HG02763 (cell line): ENCODE data around the gene EFCAB9.
"Not testable (repeated sequence)": the region's sequence is repeated elsewhere in the genome, so short reads cannot be mapped to it uniquely, and the experiment has no call there.

ENCODE experiments used
- ATAC-seq: cut with Tn5 transposase; IDR thresholded peaks from one replicate; pipeline ENCODE4 v1.9.1; 2021; ENCODE audit warnings: mild to moderate bottlenecking, moderate library complexity; ENCODE audit not compliant: unreplicated experiment

EFCAB9 gene

GRCh38 chr5:172187118-172188032, 6.6 kb upstream of the EFCAB9 start:
- ATAC-seq = peak; percentile 20

GRCh38 chr5:172188033-172188892, 5.7 kb upstream of the EFCAB9 start, which contains the start of gene STK10:
Gene STK10, minus strand, starts transcription at chr5:172188224. Its CDS starts 182 bp downstream, at chr5:172188042.
- peak; percentile 75 for ATAC-seq

- ATAC-seq = no peak
Measured at GRCh38 chr5:172188893-172189692, 4.9 kb upstream of the EFCAB9 start.

- ATAC-seq = no peak
Measured at GRCh38 chr5:172189693-172190296, 4.2 kb upstream of the EFCAB9 start.

- ATAC-seq = no peak
Measured at GRCh38 chr5:172194985-172195774, 1.2 kb downstream of the EFCAB9 start.

GRCh38 chr5:172197775-172198174, 3.8 kb downstream of the EFCAB9 start:
- ATAC-seq = not testable (repeated sequence)

GRCh38 chr5:172199446-172199845, 5.5 kb downstream of the EFCAB9 start:
- ATAC-seq = no peak

GRCh38 chr5:172200476-172200875, 6.5 kb downstream of the EFCAB9 start:
- no peak for ATAC-seq

GRCh38 chr5:172205984-172206383, 12.0 kb downstream of the EFCAB9 start:
- not testable (repeated sequence) for ATAC-seq

GRCh38 chr5:172207511-172207910, 13.5 kb downstream of the EFCAB9 start:
- ATAC-seq = no peak

GRCh38 chr5:172209714-172210113, 15.7 kb downstream of the EFCAB9 start:
- ATAC-seq = no peak

- ATAC-seq = no peak
Measured at GRCh38 chr5:172211676-172212075, 17.7 kb downstream of the EFCAB9 start.

- ATAC-seq = no peak
Measured at GRCh38 chr5:172213126-172213525, 19.2 kb downstream of the EFCAB9 start.

- ATAC-seq = no peak
Measured at GRCh38 chr5:172216345-172216744, 22.4 kb downstream of the EFCAB9 start.

GRCh38 chr5:172219296-172219695, 25.3 kb downstream of the EFCAB9 start:
- ATAC-seq = no peak

- ATAC-seq = peak; percentile 60
Measured at GRCh38 chr5:172223901-172224873, 30.2 kb downstream of the EFCAB9 start.

GRCh38 chr5:172224996-172225395, 31.0 kb downstream of the EFCAB9 start:
- no peak for ATAC-seq

- ATAC-seq = no peak
Measured at GRCh38 chr5:172229904-172230303, 35.9 kb downstream of the EFCAB9 start.
